ENCODE measurements around the gene SCAMP5. TPM values are rescaled to one million over a fixed set of nuclear protein-coding genes. Genes with fewer than 3 reads are reported as not detected.

The SCAMP5 gene
- total RNA-seq, 1 donor from 2014 or later: 2.8 TPM

- ATAC-seq: no peak
- DNase-seq: no peak
- intact Hi-C loops (cut with micrococcal nuclease): no loop called here
Observed at GRCh38 chr15:75008221-75008625, 12.9 kb downstream of the SCAMP5 start.

GRCh38 chr15:75008629-75009326, 13.4 kb downstream of the SCAMP5 start:
- ATAC-seq (peak; percentile 33), DNase-seq (no peak)
- intact Hi-C loops (cut with micrococcal nuclease): no loop called here

DNA sequence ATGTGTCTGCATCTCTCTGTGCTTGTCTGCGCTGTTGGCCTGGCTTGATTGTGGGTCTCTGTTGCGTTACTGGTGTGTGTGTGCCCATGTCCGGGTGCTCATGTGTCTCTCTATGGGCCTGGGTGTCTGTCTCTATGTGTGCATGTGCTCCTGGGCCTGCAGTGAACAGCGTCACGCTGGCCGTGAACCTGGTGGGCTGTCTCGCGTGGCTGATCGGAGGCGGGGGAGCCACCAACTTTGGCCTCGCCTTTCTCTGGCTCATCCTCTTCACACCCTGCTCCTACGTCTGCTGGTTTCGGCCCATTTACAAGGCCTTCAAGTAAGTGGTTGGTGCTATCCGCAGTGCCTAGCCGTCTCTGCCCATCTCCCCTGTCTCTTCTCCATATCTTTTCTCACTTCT, 21.1 kb downstream of the SCAMP5 start:
- intact Hi-C loops (cut with micrococcal nuclease): no loop called here
- no peak for ATAC-seq
- DNase-seq: no peak

- no peak for DNase-seq
- intact Hi-C loops (cut with micrococcal nuclease): loop anchor here (10.0 kb wide), 1 partner anchor 65 kb away; no protein-coding TSS in a partner anchor
Observed at GRCh38 chr15:75019916-75020315, 24.6 kb downstream of the SCAMP5 start.

DNA sequence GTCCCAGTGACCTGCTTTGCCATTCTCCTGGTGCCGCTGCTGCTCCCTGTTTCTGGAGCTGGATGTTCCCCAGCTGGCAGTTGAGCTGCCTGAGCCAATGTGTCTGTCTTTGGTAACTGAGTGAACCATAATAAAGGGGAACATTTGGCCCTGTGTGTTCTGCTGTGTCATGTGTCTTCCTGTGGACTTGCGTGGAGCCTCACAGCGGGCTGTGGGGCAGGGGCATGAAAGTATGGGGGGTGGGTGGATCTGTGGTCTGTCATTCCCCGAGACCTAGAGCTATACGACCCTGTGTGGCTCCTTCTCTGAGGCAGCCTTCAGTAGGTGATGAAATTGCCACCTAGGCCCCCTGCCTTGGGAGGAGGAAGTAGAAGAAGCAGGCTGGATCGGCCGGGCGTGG, 26.0 kb downstream of the SCAMP5 start:
- no peak for DNase-seq
- no peak for ATAC-seq
- intact Hi-C loops (cut with micrococcal nuclease): loop anchor here (10.0 kb wide), 1 partner anchor 63 kb away; no protein-coding TSS in a partner anchor

More at GRCh38 chr15:75019916-75020315, 24.6 kb downstream of the SCAMP5 start:
- ATAC-seq: no peak

GRCh38 chr15:75022783-75023180, 27.4 kb downstream of the SCAMP5 start:
- ATAC-seq (no peak), DNase-seq (no peak)
- intact Hi-C loops (cut with micrococcal nuclease): loop anchor here (10.0 kb wide), 1 partner anchor 62 kb away; no protein-coding TSS in a partner anchor

DNA sequence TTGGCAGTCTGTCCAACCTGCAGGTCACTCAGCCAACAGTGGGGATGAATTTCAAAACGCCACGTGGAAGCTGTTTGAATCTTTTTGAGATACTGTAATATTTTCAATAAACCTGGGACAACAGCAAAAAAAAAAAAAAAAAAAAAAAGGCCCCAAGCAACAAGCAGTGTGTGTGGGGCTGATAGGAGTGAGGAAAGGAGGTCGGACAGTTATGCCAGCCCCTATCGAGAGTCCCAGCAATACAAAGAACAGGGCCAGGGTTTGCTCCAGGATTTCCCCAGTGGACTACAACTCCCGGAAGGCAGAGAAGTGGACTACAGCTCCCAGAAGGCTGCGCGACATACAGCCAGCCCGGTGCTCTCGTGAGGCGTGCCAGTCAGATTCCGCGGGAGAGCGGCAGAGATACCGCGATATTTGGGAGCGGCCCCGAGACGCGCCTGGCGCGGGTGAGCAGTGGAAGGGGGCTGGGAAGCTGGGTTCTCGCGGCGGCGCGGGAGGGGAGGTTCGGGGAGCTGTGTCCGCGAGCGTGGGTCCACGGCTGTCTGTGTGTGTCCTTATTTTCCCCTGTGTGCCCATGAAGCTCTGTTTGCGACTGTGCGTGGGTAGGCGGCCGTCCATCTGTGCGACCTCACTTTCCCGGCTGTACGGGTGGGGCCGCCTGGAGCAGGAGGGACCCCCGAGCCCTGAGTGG, 28.0 kb downstream of the SCAMP5 start, which contains the start of gene PPCDC:
Gene PPCDC (plus strand): TSS at position 410 of the 691 bp plus-strand sequence. CDS start 4,729 bp downstream, outside the sequence.
- intact Hi-C loops (cut with micrococcal nuclease): loop anchor here (10.0 kb wide), 1 partner anchor 61 kb away; no protein-coding TSS in a partner anchor
- ATAC-seq: peak; percentile 98
- peak; percentile 98 for DNase-seq

DNA sequence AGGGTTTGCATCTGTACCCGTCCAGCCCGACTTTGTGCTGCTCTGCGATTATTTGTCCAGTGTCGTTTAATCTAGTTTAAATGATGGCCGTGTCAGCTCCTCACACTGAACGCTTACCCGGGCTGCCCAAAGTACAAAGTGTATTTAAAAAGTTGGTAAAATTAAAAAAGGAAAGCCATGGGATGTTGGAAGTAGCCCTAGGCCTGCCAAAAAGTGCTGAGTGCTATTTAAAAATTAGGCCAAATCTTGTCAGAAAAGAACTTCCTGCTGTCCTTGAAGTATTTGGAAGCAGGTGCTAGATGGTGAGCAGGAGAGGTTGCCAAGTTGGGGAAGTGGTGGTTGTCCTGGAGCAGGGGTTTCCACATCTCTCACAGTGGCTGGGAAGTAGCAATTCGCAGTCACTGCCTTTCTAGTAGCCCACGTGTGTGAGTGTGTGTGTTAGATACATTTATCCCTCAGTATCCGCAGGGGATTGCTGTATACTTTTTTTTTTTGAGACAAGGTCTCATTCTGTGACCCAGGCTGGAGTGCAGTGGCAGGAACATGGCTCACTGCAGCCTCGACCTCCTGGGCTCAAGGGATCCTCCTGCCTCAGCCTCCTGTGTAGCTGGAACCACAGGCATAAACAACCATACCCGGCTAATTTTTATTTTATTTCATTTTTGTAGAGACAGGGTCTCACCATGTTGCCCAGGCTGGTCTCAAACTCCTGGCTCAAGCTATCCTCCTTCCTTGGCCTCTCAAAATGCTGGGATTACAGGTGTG, 28.7 kb downstream of the SCAMP5 start:
- DNase-seq: no peak
- ATAC-seq: peak; percentile 34
- intact Hi-C loops (cut with micrococcal nuclease): loop anchor here (10.0 kb wide), 1 partner anchor 61 kb away; no protein-coding TSS in a partner anchor

DNA sequence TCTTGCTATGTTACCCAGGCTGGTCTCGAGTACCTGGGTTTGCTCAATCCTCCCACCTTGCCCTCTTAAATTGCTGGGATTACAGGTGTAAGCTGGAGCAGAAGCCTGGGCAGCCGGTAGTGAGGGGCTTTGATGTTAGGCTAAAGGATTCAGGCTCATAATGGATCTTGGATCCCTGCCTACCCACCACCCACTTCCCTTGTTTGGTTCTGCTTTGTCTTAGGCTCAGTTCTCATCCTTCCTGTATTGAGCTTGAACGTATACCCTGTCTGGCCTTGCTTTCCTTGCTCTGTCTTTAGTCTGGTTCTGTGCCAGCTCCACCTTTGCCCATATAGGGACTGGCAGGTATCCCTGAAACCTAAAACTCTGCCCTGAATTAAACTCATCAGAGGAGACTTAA, 29.7 kb downstream of the SCAMP5 start:
- intact Hi-C loops (cut with micrococcal nuclease): loop anchor here (5.0 to 10.0 kb wide), 2 partner anchors 60 to 177 kb away; partner anchors contain the start of gene C15orf39
- DNase-seq (no peak), ATAC-seq (no peak)

- no peak for ATAC-seq
- intact Hi-C loops (cut with micrococcal nuclease): loop anchor here (5.0 to 10.0 kb wide), 2 partner anchors 59 to 177 kb away; partner anchors contain the start of gene C15orf39
- DNase-seq: no peak
Observed at GRCh38 chr15:75025548-75026260, 30.3 kb downstream of the SCAMP5 start.

DNA sequence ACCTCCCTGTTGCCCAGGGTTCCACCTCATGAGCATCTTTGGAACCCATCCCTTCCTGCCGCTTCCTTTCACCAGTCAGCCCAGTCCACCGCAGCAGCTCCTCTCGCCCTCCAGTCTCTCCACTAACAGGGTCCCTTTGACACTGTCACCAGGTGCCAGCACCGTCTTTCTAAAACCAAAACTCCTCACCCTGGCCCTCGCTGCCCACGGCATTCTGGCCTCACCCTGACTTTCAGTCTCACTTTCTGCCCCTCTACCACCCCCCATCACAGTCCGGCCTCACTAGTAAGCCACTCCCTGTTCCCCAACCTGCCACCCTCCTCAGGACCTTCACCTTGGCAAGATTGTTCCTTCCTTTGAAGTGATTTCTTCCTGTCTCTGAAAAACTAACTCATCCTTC, 32.2 kb downstream of the SCAMP5 start:
- ATAC-seq: no peak
- DNase-seq: no peak
- intact Hi-C loops (cut with micrococcal nuclease): loop anchor here (5.0 to 10.0 kb wide), 2 partner anchors 57 to 175 kb away; partner anchors contain the start of gene C15orf39

GRCh38 chr15:75028991-75029377, 33.6 kb downstream of the SCAMP5 start:
- ATAC-seq (no peak), DNase-seq (no peak)
- intact Hi-C loops (cut with micrococcal nuclease): loop anchor here (5.0 to 10.0 kb wide), 2 partner anchors 56 to 173 kb away; partner anchors contain the start of gene C15orf39

DNA sequence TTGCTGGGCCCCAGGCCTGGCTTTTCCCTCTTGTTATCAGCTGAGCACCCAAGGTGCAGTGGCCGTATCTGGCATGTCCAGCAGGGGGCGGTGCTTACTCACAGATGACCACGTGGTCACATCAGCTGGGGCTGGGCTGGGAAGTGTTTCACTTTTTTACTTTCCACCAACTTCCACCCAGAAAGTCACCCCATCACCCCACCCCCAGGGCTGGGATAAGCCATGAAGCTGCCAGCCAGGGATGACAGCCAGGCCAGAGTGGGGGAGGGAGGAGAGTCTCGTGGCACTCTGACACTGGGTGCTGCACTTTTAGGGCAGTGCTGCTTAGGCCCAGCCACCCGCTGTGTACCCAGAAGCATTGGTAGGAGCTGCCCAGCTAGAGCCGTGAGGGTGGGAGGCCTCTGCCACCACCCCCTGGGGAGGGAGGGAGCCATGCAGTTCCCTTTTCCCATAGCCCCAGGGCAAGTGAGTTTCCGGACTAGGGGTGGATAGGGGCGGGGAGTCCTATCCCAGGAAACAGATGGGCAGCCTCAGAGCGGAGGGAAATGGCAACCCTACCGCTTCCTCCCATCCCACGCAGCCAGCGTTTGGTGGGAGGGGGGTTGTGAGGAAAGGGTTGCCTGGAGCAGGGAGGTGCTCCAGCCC, 34.1 kb downstream of the SCAMP5 start:
- peak; percentile 89 for ATAC-seq
- intact Hi-C loops (cut with micrococcal nuclease): loop anchor here (5.0 to 10.0 kb wide), 2 partner anchors 55 to 173 kb away; partner anchors contain the start of gene C15orf39

GRCh38 chr15:75030023-75030413, 34.7 kb downstream of the SCAMP5 start:
- intact Hi-C loops (cut with micrococcal nuclease): no loop called here
- DNase-seq (no peak), ATAC-seq (no peak)

More for the DNA sequence above, 34.1 kb downstream of the SCAMP5 start:
- DNase-seq: peak; percentile 96

GRCh38 chr15:75030424-75030823, 35.1 kb downstream of the SCAMP5 start:
- intact Hi-C loops (cut with micrococcal nuclease): no loop called here
- no peak for ATAC-seq
- DNase-seq: no peak

- DNase-seq (no peak), ATAC-seq (no peak)
- intact Hi-C loops (cut with micrococcal nuclease): no loop called here
Observed at GRCh38 chr15:75031848-75032247, 36.5 kb downstream of the SCAMP5 start.

DNA sequence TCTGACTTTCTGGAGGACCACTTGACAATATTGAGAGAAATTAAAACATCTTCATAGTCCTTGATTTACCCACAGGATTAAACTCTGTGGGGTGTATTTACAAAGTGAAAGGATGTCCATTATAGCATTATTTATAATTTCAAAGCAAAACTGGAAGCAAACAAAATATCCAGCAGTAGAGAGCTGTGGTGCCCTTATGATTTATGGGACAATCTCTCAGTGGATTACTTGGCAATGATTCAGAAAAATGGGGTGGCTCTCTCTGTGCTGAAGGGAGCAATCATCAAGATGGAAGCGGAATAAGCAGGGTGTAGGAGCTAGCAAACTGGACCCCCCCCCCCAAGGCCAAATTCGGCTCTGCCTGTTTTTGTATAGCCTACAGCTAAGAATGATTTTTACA, 37.0 kb downstream of the SCAMP5 start:
- DNase-seq: no peak
- intact Hi-C loops (cut with micrococcal nuclease): no loop called here
- no peak for ATAC-seq

DNA sequence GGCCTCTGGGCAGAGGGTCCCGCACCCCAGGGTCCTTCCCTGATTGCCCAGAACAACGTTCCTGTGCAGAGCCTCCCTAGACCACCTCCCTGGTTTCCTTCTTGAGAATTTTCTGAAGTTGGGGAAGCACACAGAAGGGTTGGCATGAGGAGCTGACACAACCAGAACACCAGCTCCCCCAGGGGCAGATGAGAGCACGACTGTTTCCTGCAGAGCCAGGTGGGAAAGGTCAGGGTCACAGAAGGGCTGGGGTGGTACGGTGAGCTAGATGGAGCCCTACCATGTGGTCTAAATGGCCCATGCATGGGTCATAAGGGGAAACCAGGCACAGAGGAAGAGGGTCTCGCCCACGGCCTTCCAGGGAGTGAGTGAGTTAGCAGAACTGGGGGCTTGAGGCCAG, 38.4 kb downstream of the SCAMP5 start:
- DNase-seq (no peak), ATAC-seq (no peak)
- intact Hi-C loops (cut with micrococcal nuclease): no loop called here

All from left ventricle myocardium superior (tissue), 1 donor.